AG04449 (cell line): ENCODE measurements around the gene RAMP2.

Experiments
- CTCF ChIA-PET: fragments of 350-600 bp; formaldehyde crosslinking; extraction: SDS; loops from one replicate; lab custom pipeline; 2021; ENCODE audit warnings: antibody characterized with exemption; lab: Yijun Ruan, JAX
- POLR2A ChIA-PET: fragments of 400-600, 350-600 bp; formaldehyde crosslinking; extraction: SDS; loops from one replicate; lab custom pipeline; 2020; ENCODE audit warnings: antibody characterized with exemption, inconsistent platforms; lab: Yijun Ruan, JAX
- DNase-seq: peaks from one replicate; pipeline ENCODE4 v3.0.0-alpha.2; 2010; ENCODE audit warnings: low read depth, low spot score
- H3K4me3 ChIP-seq: 2 replicates; pipeline ENCODE4 v1.5.1; 2011; ENCODE audit warnings: low read depth, mild to moderate bottlenecking, control low read depth, low read length
- TF ChIP-seq, protein P1 (sequence below): IDR thresholded peaks from one replicate; pipeline ENCODE4 v1.5.1; 2011; ENCODE audit warnings: mild to moderate bottlenecking, moderate library complexity, low read length, control low read depth, inconsistent platforms; ENCODE audit not compliant: insufficient read depth; ENCODE audit errors: missing control alignments

The RAMP2 gene

DNA sequence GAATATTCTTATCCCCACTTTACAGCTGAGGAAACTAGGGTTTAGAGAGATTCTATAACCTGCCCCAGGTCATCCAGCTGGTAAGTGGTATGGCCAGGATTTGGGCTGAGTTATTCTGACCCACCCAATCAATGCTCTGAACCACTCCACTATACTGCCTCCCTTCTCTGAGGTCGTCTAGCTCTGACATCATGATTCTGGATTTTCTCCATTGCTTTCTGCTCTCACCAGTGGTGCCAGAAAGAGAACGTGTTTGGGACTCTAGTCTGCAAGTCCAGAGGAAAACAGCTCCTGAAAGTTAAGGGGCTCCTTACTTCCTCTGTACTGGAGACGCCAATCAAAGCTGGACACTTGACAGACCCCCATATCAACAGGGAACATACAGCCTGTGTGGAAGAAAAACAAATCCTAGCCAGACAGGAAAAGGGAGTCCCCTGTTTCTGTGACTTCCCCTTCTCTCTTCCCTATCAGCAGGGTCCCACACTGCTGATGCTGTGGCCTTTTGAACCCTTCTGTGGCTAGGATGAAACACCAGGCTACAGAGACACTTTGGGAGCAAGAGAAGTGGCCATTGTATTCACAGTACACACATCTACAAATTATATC is 10.2 kb upstream of the RAMP2 start:
- TF ChIP-seq, protein P1, sequence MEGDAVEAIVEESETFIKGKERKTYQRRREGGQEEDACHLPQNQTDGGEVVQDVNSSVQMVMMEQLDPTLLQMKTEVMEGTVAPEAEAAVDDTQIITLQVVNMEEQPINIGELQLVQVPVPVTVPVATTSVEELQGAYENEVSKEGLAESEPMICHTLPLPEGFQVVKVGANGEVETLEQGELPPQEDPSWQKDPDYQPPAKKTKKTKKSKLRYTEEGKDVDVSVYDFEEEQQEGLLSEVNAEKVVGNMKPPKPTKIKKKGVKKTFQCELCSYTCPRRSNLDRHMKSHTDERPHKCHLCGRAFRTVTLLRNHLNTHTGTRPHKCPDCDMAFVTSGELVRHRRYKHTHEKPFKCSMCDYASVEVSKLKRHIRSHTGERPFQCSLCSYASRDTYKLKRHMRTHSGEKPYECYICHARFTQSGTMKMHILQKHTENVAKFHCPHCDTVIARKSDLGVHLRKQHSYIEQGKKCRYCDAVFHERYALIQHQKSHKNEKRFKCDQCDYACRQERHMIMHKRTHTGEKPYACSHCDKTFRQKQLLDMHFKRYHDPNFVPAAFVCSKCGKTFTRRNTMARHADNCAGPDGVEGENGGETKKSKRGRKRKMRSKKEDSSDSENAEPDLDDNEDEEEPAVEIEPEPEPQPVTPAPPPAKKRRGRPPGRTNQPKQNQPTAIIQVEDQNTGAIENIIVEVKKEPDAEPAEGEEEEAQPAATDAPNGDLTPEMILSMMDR = no peak
- ChIA-PET POLR2A (no interaction called here), CTCF (interaction anchor here (1.0 to 4.6 kb wide), 2 partner anchors 11 to 12 kb away, joined by 3 to 35 read pairs; no protein-coding TSS in a partner anchor)
- H3K4me3 ChIP-seq = no peak overlapping the region
- no peak for DNase-seq

GRCh38 chr17:42751628-42752027 is 9.4 kb upstream of the RAMP2 start:
- ChIA-PET CTCF (interaction anchor here (4.6 kb wide), 1 partner anchor 11 kb away, joined by 35 read pairs; no protein-coding TSS in a partner anchor), POLR2A (no interaction called here)
- DNase-seq = no peak
- no peak overlapping the region for H3K4me3 ChIP-seq
- TF ChIP-seq, protein P1 = no peak

DNA sequence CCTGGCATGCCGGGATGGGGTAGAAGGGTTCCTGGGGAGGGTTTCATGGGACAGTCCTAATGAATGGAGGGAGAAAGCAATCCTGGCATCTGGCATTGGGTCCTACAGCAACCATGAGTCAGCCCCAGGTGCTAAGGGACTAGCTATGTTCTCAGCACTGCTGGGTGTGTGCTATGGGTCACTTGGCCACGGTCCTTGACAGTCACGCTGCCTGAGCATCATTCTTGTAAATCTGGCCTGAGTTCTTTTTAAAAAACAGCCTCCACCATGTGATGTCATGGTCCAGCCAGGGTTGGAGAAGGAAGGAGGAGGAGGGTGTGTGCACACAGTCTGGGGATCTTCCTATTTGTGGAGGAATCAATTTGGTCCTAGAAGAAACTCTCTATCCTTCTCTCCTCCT is 6.2 kb upstream of the RAMP2 start:
- DNase-seq = no peak
- ChIA-PET CTCF (interaction anchor here (3.0 kb wide), 1 partner anchor 8 kb away, joined by 23 read pairs; no protein-coding TSS in a partner anchor), POLR2A (interaction anchor here (1.3 kb wide), 1 partner anchor 19 kb away, joined by 3 read pairs; the partner anchor contains the start of gene VPS25)
- no peak overlapping the region for H3K4me3 ChIP-seq
- TF ChIP-seq, protein P1 = no peak

- POLR2A ChIA-PET = no interaction called here
- H3K4me3 ChIP-seq = no peak overlapping the region
- TF ChIP-seq, protein P1 = no peak
- no peak for DNase-seq
- CTCF ChIA-PET = interaction anchor here (1.0 to 7.1 kb wide), 9 partner anchors 10 to 182 kb away, joined by 3 to 94 read pairs (median 5); partner anchors contain the start of genes BECN1, PSMC3IP and VPS25
Observed at GRCh38 chr17:42759982-42760651, 910 bp upstream of the RAMP2 start.

- peak overlapping the region; percentile 50 for H3K4me3 ChIP-seq
- TF ChIP-seq, protein P1 = no peak
- ChIA-PET POLR2A (interaction anchor here (1.2 kb wide), 1 partner anchor 12 kb away, joined by 4 read pairs; the partner anchor contains the start of gene VPS25), CTCF (interaction anchor here (1.0 to 7.1 kb wide), 12 partner anchors 7 to 183 kb away, joined by 3 to 94 read pairs (median 18); partner anchors contain the start of genes BECN1, PSMC3IP and VPS25)
- no peak for DNase-seq
Observed at GRCh38 chr17:42761638-42762037, 611 bp downstream of the RAMP2 start.

DNA sequence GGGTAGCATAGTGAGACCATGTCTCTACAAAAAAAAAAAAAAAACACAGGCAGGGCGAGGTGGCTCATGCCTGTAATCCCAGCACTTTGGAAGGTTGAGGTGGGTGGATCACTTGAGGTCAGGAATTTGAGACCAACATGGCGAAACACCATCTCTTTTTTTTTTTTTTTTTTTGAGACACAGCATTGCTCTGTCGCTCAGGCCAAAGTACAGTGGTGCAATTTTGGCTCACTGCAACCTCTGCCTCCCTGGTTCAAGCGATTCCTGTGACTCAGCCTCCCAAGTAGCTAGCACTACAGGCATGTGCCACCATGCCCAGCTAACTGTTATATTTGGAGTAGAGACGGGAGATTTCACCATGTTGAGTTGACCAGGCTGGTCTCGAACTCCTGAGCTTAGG is 5.1 kb downstream of the RAMP2 start:
- ChIA-PET CTCF (interaction anchor here (0.8 to 1.4 kb wide), 2 partner anchors 17 to 187 kb away, joined by 3 read pairs; no protein-coding TSS in a partner anchor), POLR2A (no interaction called here)
- H3K4me3 ChIP-seq = no peak overlapping the region
- TF ChIP-seq, protein P1 = no peak
- DNase-seq = no peak
